Naive thymus-derived CD4-positive, alpha-beta T cell (primary cell): ENCODE measurements around the gene SYNE2. TPM values are rescaled to one million over a fixed set of nuclear protein-coding genes. Genes with fewer than 3 reads are reported as not detected.
"Not testable (repeated sequence)": the region's sequence is repeated elsewhere in the genome, so short reads cannot be mapped to it uniquely, and the experiment has no call there.

Experiments used
- ATAC-seq: fragments of 150-1000 bp; cut with Tn5 transposase; 2 replicates; pipeline ENCODE4 v1.10.0; 2021; ENCODE audit warnings: mild to moderate bottlenecking, moderate library complexity
- CTCF ChIA-PET: fragments of 350-600 bp; sonication (Branson Sonifier 250); formaldehyde crosslinking; loops from one replicate; lab custom pipeline; 2021; ENCODE audit warnings: antibody characterized with exemption; lab: Charles Lee
- POLR2A ChIA-PET: fragments of 350-600 bp; sonication (Branson Sonifier 250); formaldehyde crosslinking; loops from one replicate; lab custom pipeline; 2021; ENCODE audit warnings: antibody characterized with exemption, inconsistent platforms; lab: Charles Lee
- DNase-seq, 9 donors: peaks; one replicate each; pipeline versions ENCODE4 v3.0.0 to v3.0.0-alpha.2; 2020 to 2022; ENCODE audit warnings: mixed read lengths in 1 of 9
- H3K27ac ChIP-seq: one replicate; pipeline ENCODE4 v1.7.0; 2013; ENCODE audit warnings: mild to moderate bottlenecking, low read depth, low read length, moderate library complexity
- H3K27me3 ChIP-seq, 2 donors: one replicate each; pipeline ENCODE4 v1.7.0; 2013; ENCODE audit warnings: low read length in 2 of 2, mild to moderate bottlenecking in 2 of 2, moderate library complexity in 2 of 2; ENCODE audit not compliant: control insufficient read depth in 2 of 2, insufficient read depth in 2 of 2
- H3K36me3 ChIP-seq, 3 experiments: 1 replicate in 2 of 3; 2 replicates in 1 of 3; pipeline ENCODE4 v1.7.0; 2013; ENCODE audit warnings: low read length in 3 of 3, mild to moderate bottlenecking in 3 of 3, moderate library complexity in 1 of 3; ENCODE audit not compliant: insufficient read depth in 3 of 3, control insufficient read depth in 2 of 3
- H3K4me1 ChIP-seq, 2 donors: one replicate each; pipeline ENCODE4 v1.7.0; 2013; ENCODE audit warnings: low read length in 2 of 2, mild to moderate bottlenecking in 2 of 2, moderate library complexity in 1 of 2; ENCODE audit not compliant: control insufficient read depth in 2 of 2, insufficient read depth in 2 of 2
- H3K4me3 ChIP-seq: 2 replicates; pipeline ENCODE4 v1.7.0; 2013; ENCODE audit warnings: mild to moderate bottlenecking, low read length
- H3K9me3 ChIP-seq, 3 experiments: 1 replicate in 2 of 3; 2 replicates in 1 of 3; pipeline ENCODE4 v1.7.0; 2013; ENCODE audit warnings: low read length in 3 of 3; ENCODE audit not compliant: control insufficient read depth in 2 of 3
- H3K27ac Mint-ChIP-seq, 9 donors: one replicate each; pipeline ENCODE4 v1.8.0; 2020 to 2022; ENCODE audit warnings: mixed read lengths in 9 of 9, mild to moderate bottlenecking in 8 of 9, moderate library complexity in 5 of 9, inconsistent platforms in 2 of 9
- H3K27me3 Mint-ChIP-seq, 5 donors: one replicate each; pipeline ENCODE4 v1.8.0; 2021 to 2022; ENCODE audit warnings: mixed read lengths in 5 of 5, mild to moderate bottlenecking in 1 of 5
- H3K36me3 Mint-ChIP-seq, 5 donors: one replicate each; pipeline ENCODE4 v1.8.0; 2020 to 2022; ENCODE audit warnings: mixed read lengths in 5 of 5, mild to moderate bottlenecking in 3 of 5, inconsistent platforms in 1 of 5
- H3K4me1 Mint-ChIP-seq, 7 donors: one replicate each; pipeline ENCODE4 v1.8.0; 2020 to 2022; ENCODE audit warnings: mixed read lengths in 7 of 7, mild to moderate bottlenecking in 3 of 7, inconsistent platforms in 1 of 7
- H3K4me3 Mint-ChIP-seq, 10 donors: one replicate each; pipeline ENCODE4 v1.8.0; 2020 to 2022; ENCODE audit warnings: mild to moderate bottlenecking in 10 of 10, mixed read lengths in 10 of 10, moderate library complexity in 6 of 10, inconsistent platforms in 2 of 10
- H3K9me3 Mint-ChIP-seq, 11 donors: one replicate each; pipeline ENCODE4 v1.8.0; 2020 to 2022; ENCODE audit warnings: mixed read lengths in 11 of 11, mild to moderate bottlenecking in 4 of 11, inconsistent platforms in 1 of 11, moderate library complexity in 1 of 11
- intact Hi-C, 2 donors: fragments of 100-400 bp; cut with micrococcal nuclease; formaldehyde crosslinking; loops; one replicate each; pipeline ENCODE4 v1.15.1; 2023
- polyA plus RNA-seq, 2 donors: library from polyadenylated mRNA; unstranded; fragments of 300-500 nt; fragmentation: Illumina TruSeq; gene quantifications; one replicate each; pipeline ENCODE4 v1.2.3, GENCODE V29; 2021
- total RNA-seq, 6 experiments: library from RNA in 5 of 6; stranded (reverse) in 5 of 6; gene quantifications; 1 replicate in 5 of 6; 2 replicates in 1 of 6; pipeline ENCODE4 v1.2.3 and lab custom pipeline; 2021 to 2026

Gene SYNE2
- total and polyA plus RNA-seq, 7 experiments from 2014 or later: 22.4 to 170 (median 139) TPM

GRCh38 chr14:64203366-64204006 lies 350.7 kb downstream of the SYNE2 start:
- Mint-ChIP-seq H3K27ac (peak overlapping the region in 1 of 9 donors; percentile 3), H3K9me3 (no peaks in the 10 kb centered on the region), H3K4me1 (peaks cover 0 to 8% (median 3%) of the 10 kb centered on the region in 7 donors), H3K4me3 (no peak overlapping the region), H3K27me3 (no peaks in the 10 kb centered on the region), H3K36me3 (peaks cover 0 to 37% (median 4%) of the 10 kb centered on the region in 5 donors)
- ATAC-seq: no peak
- ChIA-PET CTCF (no interaction called here), POLR2A (no interaction called here)
- Histone ChIP-seq H3K27ac (no peak overlapping the region), H3K27me3 (no peaks in the 10 kb centered on the region), H3K9me3 (no peaks in the 10 kb centered on the region), H3K36me3 (peaks cover 0 to 15% (median 8%) of the 10 kb centered on the region in 3 experiments), H3K4me3 (no peak overlapping the region), H3K4me1 (no peaks in the 10 kb centered on the region)
- no peak for DNase-seq
- intact Hi-C loops: no loop called here

GRCh38 chr14:64208261-64208660 lies 355.5 kb downstream of the SYNE2 start:
- DNase-seq (no peak), ATAC-seq (no peak)
- ChIA-PET POLR2A (no interaction called here), CTCF (no interaction called here)
- H3K4me3 Mint-ChIP-seq: no peak overlapping the region
- H3K36me3 Mint-ChIP-seq: peaks cover 0 to 54% (median 10%) of the 10 kb centered on the region in 5 donors
- peaks cover 4 to 56% (median 41%) of the 10 kb centered on the region in 3 experiments for H3K36me3 ChIP-seq
- no peak overlapping the region for H3K27ac Mint-ChIP-seq
- no peaks in the 10 kb centered on the region for H3K27me3 Mint-ChIP-seq
- intact Hi-C loops: no loop called here
- H3K27me3 ChIP-seq: no peaks in the 10 kb centered on the region
- H3K4me1 ChIP-seq: no peaks in the 10 kb centered on the region
- no peak overlapping the region for H3K27ac ChIP-seq
- no peaks in the 10 kb centered on the region for H3K9me3 ChIP-seq
- H3K4me3 ChIP-seq: no peak overlapping the region
- peaks cover 0 to 2% (median 0%) of the 10 kb centered on the region in 7 donors for H3K4me1 Mint-ChIP-seq
- no peaks in the 10 kb centered on the region for H3K9me3 Mint-ChIP-seq

GRCh38 chr14:64208981-64209380 lies 356.2 kb downstream of the SYNE2 start:
- intact Hi-C loops: no loop called here
- Mint-ChIP-seq H3K4me3 (no peak overlapping the region), H3K36me3 (peaks cover 0 to 55% (median 14%) of the 10 kb centered on the region in 5 donors), H3K27me3 (no peaks in the 10 kb centered on the region), H3K9me3 (no peaks in the 10 kb centered on the region), H3K27ac (peak overlapping the region in 1 of 9 donors; percentile 23), H3K4me1 (peaks cover 0 to 2% (median 0%) of the 10 kb centered on the region in 7 donors)
- ChIA-PET CTCF (no interaction called here), POLR2A (no interaction called here)
- H3K4me1 ChIP-seq: no peaks in the 10 kb centered on the region
- H3K9me3 ChIP-seq: no peaks in the 10 kb centered on the region
- H3K36me3 ChIP-seq: peaks cover 4 to 62% (median 43%) of the 10 kb centered on the region in 3 experiments
- no peak for ATAC-seq
- H3K27me3 ChIP-seq: no peaks in the 10 kb centered on the region
- H3K27ac ChIP-seq: no peak overlapping the region
- DNase-seq: no peak
- no peak overlapping the region for H3K4me3 ChIP-seq

GRCh38 chr14:64209444-64210131 lies 356.8 kb downstream of the SYNE2 start:
- Histone ChIP-seq H3K4me3 (no peak overlapping the region), H3K4me1 (no peaks in the 10 kb centered on the region), H3K36me3 (peaks cover 4 to 68% (median 44%) of the 10 kb centered on the region in 3 experiments), H3K27me3 (no peaks in the 10 kb centered on the region), H3K27ac (no peak overlapping the region), H3K9me3 (no peaks in the 10 kb centered on the region)
- intact Hi-C loops: no loop called here
- ChIA-PET POLR2A (no interaction called here), CTCF (no interaction called here)
- no peaks in the 10 kb centered on the region for H3K27me3 Mint-ChIP-seq
- peaks cover 0 to 59% (median 14%) of the 10 kb centered on the region in 5 donors for H3K36me3 Mint-ChIP-seq
- ATAC-seq: peak; percentile 40
- peaks cover 0 to 2% (median 0%) of the 10 kb centered on the region in 7 donors for H3K4me1 Mint-ChIP-seq
- no peak overlapping the region for H3K4me3 Mint-ChIP-seq
- H3K27ac Mint-ChIP-seq: peak overlapping the region in 1 of 9 donors; percentile 18
- no peaks in the 10 kb centered on the region for H3K9me3 Mint-ChIP-seq
- DNase-seq: no peak

GRCh38 chr14:64210216-64210615 lies 357.4 kb downstream of the SYNE2 start:
- H3K4me3 ChIP-seq: no peak overlapping the region
- Mint-ChIP-seq H3K27me3 (no peaks in the 10 kb centered on the region), H3K4me1 (peaks cover 0 to 2% (median 0%) of the 10 kb centered on the region in 7 donors), H3K27ac (no peak overlapping the region), H3K36me3 (peaks cover 0 to 58% (median 15%) of the 10 kb centered on the region in 5 donors), H3K9me3 (no peaks in the 10 kb centered on the region), H3K4me3 (no peak overlapping the region)
- no peaks in the 10 kb centered on the region for H3K27me3 ChIP-seq
- H3K4me1 ChIP-seq: no peaks in the 10 kb centered on the region
- ATAC-seq (no peak), DNase-seq (no peak)
- intact Hi-C loops: no loop called here
- POLR2A ChIA-PET: no interaction called here
- CTCF ChIA-PET: no interaction called here
- H3K27ac ChIP-seq: no peak overlapping the region
- H3K9me3 ChIP-seq: no peaks in the 10 kb centered on the region
- H3K36me3 ChIP-seq: peaks cover 4 to 74% (median 49%) of the 10 kb centered on the region in 3 experiments

GRCh38 chr14:64210912-64211311 lies 358.1 kb downstream of the SYNE2 start:
- DNase-seq, H3K27me3 ChIP-seq, H3K4me1 ChIP-seq, H3K4me3 Mint-ChIP-seq, H3K27me3 Mint-ChIP-seq, H3K4me1 Mint-ChIP-seq, POLR2A ChIA-PET, H3K4me3 ChIP-seq, H3K9me3 Mint-ChIP-seq, intact Hi-C loops, CTCF ChIA-PET, H3K9me3 ChIP-seq, ATAC-seq, H3K27ac ChIP-seq: not testable (repeated sequence)
- peaks cover 7 to 64% (median 22%) of the 10 kb centered on the region in 5 donors for H3K36me3 Mint-ChIP-seq
- H3K36me3 ChIP-seq: peaks cover 4 to 81% (median 56%) of the 10 kb centered on the region in 3 experiments
- peak overlapping the region in 4 of 9 donors; percentile 13 to 53 (median 30) for H3K27ac Mint-ChIP-seq
